Dedifferentiated amniotic fluid mesenchymal stem cell (primary cell): ENCODE results near the gene CNOT2.
A peak's percentile ranks its signal among the peaks of the same experiment; 100 is the strongest.

Experiments
- DNase-seq: peaks from one replicate; pipeline ENCODE4 v3.0.0-alpha.2; 2016; ENCODE audit errors: extremely low spot score

The CNOT2 gene, protein sequence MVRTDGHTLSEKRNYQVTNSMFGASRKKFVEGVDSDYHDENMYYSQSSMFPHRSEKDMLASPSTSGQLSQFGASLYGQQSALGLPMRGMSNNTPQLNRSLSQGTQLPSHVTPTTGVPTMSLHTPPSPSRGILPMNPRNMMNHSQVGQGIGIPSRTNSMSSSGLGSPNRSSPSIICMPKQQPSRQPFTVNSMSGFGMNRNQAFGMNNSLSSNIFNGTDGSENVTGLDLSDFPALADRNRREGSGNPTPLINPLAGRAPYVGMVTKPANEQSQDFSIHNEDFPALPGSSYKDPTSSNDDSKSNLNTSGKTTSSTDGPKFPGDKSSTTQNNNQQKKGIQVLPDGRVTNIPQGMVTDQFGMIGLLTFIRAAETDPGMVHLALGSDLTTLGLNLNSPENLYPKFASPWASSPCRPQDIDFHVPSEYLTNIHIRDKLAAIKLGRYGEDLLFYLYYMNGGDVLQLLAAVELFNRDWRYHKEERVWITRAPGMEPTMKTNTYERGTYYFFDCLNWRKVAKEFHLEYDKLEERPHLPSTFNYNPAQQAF

DNA sequence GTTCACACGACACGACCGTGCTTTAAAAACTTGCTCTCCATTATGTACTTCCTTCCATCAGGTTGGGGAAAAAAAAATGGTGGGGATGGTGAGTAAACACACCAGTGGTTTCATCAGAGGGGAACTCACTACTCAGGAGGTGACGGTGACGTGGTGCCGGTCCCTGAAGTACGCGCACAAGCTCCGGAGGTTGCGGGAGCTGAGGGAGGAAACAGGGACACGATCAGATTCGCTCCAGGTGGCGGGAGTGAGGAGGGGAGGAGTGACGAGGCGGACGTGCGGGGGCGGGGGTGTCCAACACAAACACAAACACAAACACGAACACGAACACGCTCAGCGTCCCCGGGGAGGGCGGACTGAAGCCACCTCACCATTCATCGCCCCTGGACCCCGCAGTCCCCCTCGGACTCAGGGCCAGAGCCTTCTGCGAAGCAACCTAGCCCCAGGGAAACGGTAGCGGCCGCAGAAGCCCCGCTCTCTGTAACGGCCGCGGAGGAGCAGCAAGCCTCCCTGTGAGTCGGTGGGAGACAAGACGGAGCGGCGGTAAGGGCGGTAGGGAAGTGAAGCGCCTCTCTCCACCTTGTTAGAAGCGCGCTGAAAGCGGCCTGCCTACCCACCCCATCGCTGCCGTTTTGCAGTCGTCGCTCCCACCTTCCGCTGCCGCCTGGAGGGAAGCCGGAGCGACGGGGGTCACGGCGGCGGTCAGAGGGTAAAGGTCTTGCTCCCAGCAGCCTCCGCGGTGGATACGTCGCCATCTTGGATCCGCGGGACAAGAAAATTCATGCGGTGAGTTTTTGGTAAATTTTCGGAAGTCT lies at the start of gene CNOT2:
TSS of gene CNOT2 (plus strand) at position 739 of the 815 bp plus-strand sequence. CDS start 34,794 bp downstream, outside the sequence.
- DNase-seq: peak; percentile 88

DNA sequence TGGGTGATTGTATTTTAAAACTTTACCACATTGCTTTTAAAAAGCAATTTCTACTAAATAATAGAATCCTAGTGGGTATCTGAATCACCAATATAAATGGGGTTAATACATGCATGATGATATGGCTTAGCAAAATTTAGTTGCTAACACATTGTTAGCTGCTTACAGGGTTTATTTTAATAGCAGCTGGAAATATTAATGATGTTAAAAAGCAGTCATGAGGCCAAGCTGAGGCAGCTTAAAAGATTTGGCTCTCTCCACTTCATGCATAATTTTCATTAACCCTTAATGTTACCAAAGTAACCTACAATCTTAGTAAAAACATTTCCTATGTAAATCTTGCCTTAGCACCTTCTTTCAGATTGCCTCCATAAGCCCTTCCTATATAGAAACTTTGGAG lies 49.2 kb upstream of the CNOT2 start:
- DNase-seq: no peak

DNA sequence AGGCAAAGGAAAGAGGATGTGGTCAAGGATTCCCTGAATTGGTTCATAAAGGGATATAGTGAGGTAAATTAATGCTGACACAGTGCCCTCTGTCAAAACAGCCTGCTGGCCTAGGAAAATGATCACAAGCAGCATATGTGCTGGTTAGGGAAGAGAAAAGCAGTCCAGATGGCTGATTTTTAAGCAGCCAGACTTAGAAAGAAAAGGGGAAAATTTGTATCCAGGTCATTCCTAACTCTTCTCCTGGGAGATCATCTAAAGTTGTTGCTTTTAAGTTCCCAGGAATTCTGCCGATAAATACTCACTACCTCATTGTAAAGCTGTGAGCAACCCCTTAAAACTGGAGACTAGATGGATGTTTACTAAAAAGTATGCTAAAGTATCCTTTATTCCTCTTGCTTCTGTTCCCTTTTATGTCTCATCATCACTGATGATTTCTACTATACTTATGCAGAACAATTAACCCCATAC lies 46.4 kb upstream of the CNOT2 start:
- DNase-seq: peak; percentile 20

DNA sequence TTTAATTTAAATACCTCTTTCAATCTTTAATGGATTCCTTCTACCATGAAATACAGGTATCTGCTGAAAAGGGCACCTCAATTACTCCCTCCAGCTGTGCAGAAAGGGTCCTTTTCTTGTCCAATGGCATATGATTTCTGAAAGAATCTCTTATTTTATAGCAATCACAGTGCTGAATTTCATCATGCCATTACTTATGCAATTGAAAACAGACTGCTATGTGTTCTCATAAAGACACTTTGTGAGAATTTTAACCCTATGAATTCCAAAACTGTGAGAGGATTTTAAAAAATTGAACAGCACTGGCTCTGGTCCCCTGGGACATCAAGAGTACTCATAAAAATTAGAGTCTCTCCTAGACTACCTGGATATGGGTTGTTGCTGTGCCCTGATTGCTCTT lies 45.9 kb upstream of the CNOT2 start:
- peak; percentile 86 for DNase-seq

DNA sequence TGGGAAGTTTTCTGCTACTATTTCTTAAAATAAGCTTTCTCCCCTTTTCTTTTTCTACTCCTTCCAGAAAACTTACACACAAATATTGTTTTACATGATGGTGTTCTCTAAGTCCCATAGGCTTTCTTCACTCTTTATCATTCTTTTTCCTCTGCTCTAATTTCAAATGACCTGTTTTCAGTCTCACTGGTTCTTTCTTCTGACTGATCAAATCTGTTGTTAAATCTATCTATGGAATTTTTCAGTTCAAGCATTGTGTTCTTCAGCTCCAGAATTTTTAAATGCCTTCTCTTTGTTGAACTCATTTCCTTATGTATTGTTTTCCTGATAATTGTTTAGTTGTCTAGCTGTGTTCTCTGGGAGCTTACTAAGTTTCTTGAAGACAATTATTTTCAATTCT lies 29.5 kb upstream of the CNOT2 start:
- DNase-seq: no peak

DNA sequence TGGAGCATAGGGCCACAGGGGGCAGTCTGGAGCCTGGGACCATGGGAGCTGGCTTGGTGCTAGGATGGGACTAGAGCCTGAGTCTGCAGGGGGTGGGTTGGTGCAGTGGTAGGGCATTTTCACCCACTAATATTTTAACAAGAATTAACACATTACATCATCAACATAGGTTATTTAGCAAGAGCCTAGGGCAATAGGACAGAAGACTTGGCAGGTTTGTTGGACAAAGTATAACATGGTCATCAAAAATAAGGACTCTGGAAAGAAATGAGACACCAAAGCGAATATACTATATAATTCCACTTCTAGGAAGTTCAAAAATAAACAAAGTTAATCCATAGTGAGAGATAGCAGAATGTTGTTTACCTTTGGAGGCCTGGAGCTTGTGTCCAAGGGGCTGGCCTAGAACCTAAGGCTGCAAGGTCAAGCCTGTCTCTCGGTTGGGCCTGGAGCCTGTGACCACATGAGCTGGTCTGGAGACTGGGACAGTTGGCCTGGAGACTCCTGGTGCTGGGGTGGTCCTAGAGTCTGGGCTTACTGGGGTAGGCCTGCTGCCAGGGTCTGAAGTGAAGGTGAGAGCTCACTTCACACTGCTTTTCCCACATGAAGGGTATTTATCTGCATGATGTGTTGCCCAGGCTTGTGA lies 28.1 kb upstream of the CNOT2 start:
- DNase-seq: no peak

DNA sequence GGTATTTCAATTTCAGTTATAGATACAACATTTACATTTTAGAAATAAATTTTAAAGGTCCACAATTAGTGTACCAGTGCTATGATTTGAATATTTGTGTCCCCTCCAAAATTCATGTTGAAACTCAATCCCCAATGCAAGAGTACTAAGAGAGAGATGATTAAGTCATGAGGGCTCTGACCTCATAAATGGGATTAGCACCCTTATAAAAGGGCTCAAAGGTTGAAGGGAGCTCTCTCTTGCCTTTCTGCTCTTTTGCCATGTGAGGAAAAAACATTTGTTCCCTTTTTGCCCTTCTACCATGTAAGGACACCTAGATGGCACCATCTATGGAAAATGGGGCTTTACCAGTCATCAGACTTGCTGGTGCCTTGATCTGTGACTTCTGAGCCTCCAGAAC lies 25.8 kb upstream of the CNOT2 start:
- no peak for DNase-seq

DNA sequence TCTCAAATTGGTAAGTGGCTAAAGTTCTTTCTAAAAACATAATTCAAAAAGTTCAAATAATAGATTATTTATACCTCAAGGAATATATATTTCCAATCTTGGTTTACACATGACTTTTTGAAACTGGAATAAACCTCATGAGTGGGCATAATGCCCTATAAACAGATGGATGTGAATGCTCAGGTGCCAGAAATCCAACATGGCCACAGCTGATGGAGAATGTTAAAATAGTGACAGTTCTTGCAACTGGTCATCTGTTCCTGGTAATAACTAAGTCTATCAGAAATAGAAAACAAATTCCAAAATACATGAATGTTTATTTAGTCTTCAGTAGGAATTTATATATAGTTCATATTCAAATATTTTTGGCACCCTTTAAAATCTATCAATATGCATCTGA lies 21.6 kb upstream of the CNOT2 start:
- no peak for DNase-seq

DNA sequence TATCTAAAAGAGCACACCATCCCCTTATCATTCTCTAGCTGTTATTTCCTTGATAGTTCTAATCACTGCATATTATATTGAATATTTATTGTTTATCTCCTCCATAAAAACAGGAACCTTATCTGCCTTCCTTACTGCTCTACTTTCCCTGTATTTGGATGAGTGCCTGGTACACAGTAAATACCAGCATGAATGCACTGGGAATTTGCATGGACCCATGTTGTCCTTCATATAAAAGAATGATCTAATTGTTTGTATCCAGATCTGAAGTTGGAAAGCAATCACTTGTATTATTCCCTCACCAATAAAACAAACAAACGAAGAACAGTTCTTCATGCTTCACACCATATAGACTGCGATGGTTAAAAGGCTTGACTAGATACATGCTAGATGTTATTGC lies 15.3 kb upstream of the CNOT2 start:
- DNase-seq: no peak

DNA sequence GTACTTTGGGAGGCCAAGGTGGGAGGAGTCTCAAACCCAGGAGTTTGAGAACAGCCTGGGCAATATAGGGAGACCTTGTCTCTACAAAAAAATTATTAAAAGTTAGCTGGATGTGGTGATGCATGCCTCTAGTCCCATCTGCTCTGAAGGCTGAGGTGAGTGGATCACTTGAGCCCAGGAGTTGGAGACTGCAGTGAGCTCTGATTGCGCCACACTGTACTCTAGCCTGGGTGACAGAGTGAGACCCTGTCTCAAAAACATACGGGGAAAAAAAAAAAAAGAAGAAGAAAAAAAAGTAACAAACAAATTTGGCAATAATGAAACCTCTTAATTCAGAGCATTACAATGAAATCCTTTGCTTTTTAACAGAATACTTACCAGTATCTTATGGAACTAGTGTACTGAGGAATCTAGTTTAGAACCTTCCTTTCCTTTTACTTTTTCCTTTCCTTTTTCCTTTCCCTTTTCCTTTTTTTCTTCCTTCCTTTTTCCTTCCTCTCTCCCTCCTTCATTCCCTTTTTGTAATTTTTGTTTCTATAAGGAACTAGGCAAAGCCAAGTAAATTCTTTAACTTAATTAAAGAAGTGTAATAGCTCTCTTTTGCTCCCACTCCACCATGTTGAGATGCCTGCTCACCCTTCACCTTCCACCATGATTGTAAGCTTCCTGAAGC lies 12.2 kb upstream of the CNOT2 start:
- DNase-seq: no peak

DNA sequence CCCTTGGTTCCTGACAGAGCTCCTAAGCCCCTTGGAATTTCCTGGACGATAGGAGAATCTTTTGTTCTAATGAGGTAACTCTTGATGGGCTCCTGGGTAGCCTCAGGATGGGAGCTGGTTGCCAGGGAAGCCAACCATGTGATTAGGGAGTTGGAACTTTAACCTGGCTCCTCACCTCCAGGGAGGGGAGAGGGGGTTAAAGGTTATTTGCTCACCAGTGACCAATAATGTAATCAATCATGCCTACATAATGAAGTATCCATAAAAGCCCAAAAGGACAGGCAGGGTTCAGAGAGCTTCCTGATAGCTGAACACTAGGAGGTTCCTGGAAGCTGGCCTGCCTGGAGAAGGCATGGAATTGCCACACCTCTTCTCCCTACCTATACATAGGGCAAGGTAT lies 6.2 kb upstream of the CNOT2 start:
- DNase-seq: no peak

DNA sequence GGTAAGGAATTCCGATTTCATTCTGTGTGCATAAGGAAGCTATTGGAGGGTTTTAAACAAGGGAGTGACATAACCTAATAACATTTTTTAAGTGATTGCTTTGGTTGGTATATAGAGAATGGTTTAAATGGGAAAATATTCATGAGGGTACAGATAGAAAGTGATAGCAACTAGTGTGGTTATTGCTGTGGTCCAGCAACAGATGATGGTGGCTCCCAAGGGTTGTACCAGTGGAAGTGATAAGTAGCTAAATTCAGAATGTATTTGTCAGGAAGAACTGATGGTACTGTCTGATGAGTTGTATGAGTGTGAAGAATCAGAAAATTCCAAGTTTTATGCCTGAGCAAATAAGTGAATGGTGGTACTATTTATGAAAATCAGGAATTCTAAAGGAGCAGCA lies 2.6 kb upstream of the CNOT2 start:
- DNase-seq: no peak

DNA sequence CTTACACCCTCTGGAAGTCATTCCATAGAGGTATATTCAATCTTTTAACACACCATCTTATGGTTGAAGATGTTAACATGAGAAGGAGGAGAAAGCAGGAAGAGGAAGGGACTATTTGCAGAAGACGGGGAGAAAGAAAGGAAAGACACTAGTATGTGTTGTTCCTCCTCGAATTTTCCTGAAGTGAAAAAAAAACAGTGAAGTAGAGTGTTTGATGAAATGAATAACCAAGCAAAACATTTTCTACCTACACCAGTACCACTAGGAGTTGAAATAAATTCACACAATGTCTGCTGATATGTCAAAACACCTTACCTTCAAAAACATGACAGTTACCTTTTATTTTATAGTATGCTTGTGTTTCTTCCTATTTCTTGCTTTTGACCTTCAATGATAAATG lies 1.4 kb upstream of the CNOT2 start:
- DNase-seq: no peak

DNA sequence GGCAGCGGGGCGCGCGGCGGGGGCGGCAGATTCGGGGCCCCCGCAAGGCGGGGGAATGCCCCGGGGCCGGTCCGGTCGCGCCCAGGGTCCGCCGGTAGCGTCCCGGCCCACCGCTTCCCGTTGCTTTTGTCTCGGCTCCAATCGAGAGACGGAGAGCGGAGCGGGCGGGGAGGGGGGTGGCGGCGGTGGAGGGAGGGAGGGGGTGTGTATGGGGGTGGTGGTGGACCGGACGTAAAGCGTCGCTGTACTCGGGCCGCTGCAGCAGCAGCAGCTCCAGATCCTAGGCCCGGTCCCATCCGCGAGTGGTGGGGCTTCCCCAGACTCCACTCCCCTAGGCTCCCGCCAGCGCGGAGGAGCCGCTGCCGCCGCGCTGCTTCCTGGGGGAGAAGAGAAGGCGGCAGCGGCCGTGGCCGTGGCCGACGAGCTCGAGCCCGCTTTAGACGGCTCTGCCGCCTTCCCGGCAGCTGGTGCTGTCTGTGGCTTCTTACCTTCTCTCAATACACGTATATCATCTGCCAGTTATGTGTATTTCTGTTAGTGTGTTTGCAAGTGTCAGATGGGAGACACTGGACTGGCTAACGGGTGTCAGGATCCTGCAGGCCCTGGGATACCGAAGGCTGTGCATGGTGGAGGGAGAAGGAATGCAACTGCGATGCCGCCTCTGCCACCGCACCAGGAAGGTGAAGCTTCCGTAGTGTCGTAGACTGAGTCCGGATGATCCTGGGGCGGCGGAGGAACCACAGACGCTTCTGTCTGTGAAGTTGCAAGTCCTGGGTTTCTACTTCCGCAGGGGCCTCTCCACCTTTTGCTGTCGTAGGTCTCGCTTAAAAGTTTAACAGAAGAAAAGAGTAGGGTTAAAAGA lies 508 bp downstream of the CNOT2 start:
- peak; percentile 26 for DNase-seq

DNA sequence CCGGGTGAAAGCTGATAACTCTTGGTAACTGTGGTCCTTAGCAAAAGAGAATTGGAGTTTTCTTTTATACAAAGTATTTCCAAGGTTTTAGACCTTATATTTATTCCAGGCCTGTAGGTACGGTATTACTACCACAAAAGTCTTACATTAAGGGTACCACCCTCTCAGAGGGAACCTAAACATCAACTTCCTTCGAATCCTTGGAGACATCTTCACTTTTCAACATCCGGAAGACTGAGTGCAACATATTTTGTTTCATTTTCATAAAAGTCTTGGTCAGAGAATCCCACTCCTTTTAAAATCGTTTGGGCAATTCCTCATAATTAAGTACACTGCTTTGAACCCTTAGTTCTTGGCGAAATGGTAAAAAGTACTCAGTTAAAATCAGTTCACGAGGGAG lies 1.2 kb downstream of the CNOT2 start:
- DNase-seq: no peak

DNA sequence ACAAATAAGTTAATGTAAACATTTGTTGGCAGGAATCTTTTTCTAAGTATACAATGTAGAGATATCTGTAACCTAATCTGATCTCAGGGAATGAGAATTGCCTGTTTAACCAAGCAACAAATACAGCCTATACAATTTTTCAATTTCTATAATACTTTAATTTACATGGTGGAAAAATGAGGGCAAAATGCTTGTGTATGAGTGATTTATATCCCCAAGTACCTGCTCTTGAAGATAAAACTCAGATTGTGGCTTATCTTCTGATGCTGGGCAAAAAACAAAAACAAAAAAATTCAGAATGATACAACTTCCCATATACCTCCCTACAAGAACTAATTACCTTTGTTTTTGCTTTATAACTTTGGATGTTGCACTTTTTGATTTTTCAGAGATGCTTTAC lies 2.2 kb downstream of the CNOT2 start:
- no peak for DNase-seq

DNA sequence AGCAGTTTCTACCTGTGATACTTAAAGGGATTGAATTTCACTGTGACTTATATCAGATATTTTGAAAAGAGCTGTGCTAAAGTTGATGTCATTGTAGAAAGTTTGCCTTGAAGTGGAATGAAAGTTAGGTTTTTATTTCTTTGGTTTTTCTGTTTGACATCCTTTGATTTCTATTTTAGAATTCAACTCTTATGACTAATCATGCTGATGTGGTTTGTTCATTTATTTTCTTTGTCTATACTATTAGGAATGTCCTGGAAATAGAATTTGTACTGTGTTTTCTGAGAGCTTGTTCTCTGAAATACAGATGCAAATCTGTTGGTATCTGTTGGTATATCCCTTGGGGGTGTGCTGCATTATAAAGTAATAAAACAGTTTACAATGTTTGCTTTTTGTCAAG lies 3.3 kb downstream of the CNOT2 start:
- peak; percentile 51 for DNase-seq

DNA sequence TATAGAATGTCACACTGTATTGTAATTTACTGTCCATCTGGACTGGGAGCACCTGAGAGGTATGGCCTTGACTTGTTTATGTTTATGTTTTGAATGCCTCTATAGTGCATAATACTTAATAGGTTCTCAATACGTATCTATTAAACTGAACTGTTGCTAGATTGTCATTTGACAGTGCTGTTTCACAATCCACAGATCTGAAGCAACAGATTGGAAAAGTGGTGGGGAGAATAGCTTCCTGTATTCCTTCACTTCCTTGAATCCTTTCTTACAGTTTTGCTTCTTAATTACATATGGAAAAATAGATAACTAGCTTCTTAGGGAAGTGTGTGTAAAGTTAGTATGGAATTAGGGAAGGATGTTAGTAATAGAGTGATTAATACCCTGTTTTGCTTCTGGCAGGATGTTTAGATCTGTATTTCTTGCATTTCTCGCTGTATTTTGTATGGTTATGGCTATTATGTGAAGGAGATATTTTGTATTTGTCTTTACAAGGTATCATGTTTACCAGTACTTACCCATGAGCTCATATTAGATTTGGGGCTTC lies 4.5 kb downstream of the CNOT2 start:
- DNase-seq: no peak

DNA sequence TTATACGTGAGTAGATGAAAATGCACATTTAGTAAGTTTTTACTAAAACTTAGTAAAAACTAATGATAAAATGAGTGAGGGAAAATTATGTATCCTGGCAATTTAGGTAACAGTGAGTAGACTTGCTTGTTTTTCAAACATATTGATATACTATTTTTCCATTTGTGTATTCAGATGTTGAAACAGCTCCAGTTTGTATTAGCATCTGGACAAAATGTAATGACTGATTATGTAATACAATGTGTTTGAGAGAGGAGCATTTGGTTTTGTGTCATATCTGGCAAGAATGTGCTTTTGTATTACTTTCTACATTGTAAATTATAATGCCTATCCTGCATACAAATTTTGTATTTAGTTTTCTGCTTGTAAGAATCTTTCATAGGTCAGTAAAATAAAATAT lies 5.6 kb downstream of the CNOT2 start:
- DNase-seq: no peak

DNA sequence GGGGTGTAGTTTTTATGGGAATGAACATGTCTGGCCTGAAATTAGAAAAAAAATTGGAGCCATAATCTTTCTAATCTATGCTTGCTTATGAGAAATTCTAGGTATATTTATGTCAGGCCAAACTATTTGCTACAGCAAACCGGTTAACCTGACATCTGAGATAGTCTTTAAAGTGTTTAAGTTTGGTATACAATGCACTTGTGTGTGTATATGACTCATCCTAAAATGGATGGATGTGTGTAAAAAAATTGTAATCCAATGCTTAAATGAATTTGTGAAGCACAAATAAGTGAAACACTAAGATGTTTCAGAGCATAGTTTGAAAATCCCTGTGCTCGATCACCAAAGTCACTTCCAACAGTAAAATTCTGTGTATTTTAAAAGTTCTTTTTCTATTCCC lies 6.7 kb downstream of the CNOT2 start:
- no peak for DNase-seq
